Cardiac muscle cell (in vitro differentiated cells and primary cell): ENCODE measurements around the gene INTS1. TPM values are rescaled to one million over a fixed set of nuclear protein-coding genes. Genes with fewer than 3 reads are reported as not detected.

Experiments
- DNase-seq, 2 donors: peaks; one replicate each; pipeline versions ENCODE4 v3.0.0 to v3.0.0-alpha.2; 2010 to 2017; ENCODE audit warnings: low read depth in 1 of 2, low spot score in 1 of 2
- H3K27ac ChIP-seq: fragments of 200-600 bp; sonication (generic); 2 replicates; pipeline ENCODE4 v1.5.1; 2016
- H3K27me3 ChIP-seq: fragments of 200-600 bp; sonication (generic); 2 replicates; pipeline ENCODE4 v1.6.0; 2016; ENCODE audit warnings: control low read depth
- H3K36me3 ChIP-seq: fragments of 200-600 bp; sonication (generic); 2 replicates; pipeline ENCODE4 v1.5.1; 2016; ENCODE audit warnings: control low read depth
- H3K4me1 ChIP-seq: fragments of 200-600 bp; sonication (generic); 2 replicates; pipeline ENCODE4 v1.8.1; 2017; ENCODE audit warnings: low read depth, mild to moderate bottlenecking, mixed run types
- H3K4me3 ChIP-seq: fragments of 200-600 bp; sonication (generic); 2 replicates; pipeline ENCODE4 v1.5.1; 2016; ENCODE audit warnings: mild to moderate bottlenecking
- H3K9me3 ChIP-seq: fragments of 200-600 bp; sonication (generic); 2 replicates; pipeline ENCODE4 v1.5.1; 2017; ENCODE audit warnings: low read depth, mild to moderate bottlenecking, control low read depth
- CTCF ChIP-seq: IDR thresholded peaks from 2 replicates; pipeline ENCODE4 v1.5.1; 2012; ENCODE audit warnings: low read depth, mild to moderate bottlenecking, low read length
- polyA plus RNA-seq: library from polyadenylated mRNA; unstranded; fragments of >200 nt; fragmentation: Nextera tagmentation; extraction: Ambion mirVana; gene quantifications from 2 replicates; pipeline ENCODE4 v1.2.1, GENCODE V29; 2016
- total RNA-seq: library from RNA; depleted of rRNA; stranded (reverse); fragments of >200 nt; gene quantifications from 2 replicates; pipeline ENCODE4 v1.2.3, GENCODE V29; 2016

INTS1 gene
- 83.2 and 132 TPM in 2 replicates for total RNA-seq
- 54.5 and 80.8 TPM in 2 replicates for polyA plus RNA-seq

- Histone ChIP-seq H3K4me3 (peak within 1 kb of the TSS; percentile 80), H3K4me1 (no peaks in the 10 kb centered on the region), H3K27me3 (no peaks in the 10 kb centered on the region), H3K9me3 (no peaks in the 10 kb centered on the region), H3K36me3 (peaks cover 16% of the 10 kb centered on the region), H3K27ac (no peak within 1 kb of the TSS)
- peak; percentile 61 for TF ChIP-seq CTCF
- peak; percentile 91 to 95 for DNase-seq
Observed at GRCh38 chr7:1503816-1504775, at the start of gene INTS1. Gene INTS1 (minus strand): TSS chr7:1504389. CDS start chr7:1503960, 429 bp downstream.

DNA sequence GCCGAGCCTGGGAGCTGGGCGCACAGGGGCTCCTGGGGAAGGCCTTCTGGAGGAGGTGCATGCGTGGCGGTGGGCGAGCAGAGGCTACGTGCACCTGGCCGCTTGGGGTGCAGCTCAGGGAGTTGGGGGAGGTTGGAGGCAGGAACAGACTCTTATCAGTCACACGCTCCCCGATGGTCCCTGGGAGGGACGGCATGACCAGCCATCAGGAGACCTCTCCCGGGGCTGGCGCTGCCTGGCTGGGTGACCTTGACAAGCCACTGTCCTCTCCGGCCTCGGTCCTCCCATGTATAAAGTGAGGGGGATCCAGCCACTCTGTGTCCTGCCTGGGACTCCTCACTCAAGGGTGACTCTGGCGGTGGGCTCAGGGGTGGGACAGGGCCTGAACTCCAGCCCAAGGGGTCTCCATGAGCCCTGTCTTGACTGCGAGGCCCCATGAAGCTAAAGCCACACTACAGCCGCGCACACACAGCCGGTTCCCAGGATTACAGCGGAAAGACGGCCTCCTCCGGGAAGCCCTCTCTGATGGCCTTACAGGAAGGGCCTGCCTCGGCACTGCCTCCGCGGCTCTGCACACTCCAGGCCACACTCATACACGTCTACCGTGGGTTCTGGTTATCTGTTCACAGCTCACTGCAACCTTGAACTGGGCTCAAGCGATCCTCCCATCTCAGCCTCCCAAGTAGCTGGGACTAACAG, 49.5 kb upstream of the INTS1 start:
- H3K27me3 ChIP-seq = no peaks in the 10 kb centered on the region
- H3K4me1 ChIP-seq = peaks cover 11% of the 10 kb centered on the region
- H3K36me3 ChIP-seq = no peaks in the 10 kb centered on the region
- no peak for DNase-seq
- no peak overlapping the region for H3K4me3 ChIP-seq
- no peaks in the 10 kb centered on the region for H3K9me3 ChIP-seq
- H3K27ac ChIP-seq = no peak overlapping the region
- no peak for TF ChIP-seq CTCF

DNA sequence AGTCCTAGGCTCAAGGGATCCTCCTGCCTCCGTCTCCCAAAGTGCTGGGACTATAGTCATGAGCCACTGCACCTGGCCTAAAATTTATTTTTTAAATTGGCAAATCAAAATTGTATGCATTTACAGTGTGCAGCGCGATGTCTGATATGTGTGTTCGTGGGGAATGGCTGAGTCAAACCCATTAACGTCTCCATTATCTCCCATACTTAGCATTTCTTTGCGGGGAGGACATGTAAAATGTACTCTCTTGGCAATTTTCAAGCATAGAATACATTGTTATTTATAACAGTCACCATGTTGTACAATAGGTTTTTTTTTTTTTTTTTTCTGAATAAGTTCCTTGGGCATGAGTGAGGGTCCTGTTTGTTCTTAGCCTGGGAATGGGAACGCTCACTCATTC, 48.0 kb upstream of the INTS1 start:
- TF ChIP-seq CTCF = no peak
- H3K9me3 ChIP-seq = no peaks in the 10 kb centered on the region
- H3K36me3 ChIP-seq = no peaks in the 10 kb centered on the region
- H3K27ac ChIP-seq = no peak overlapping the region
- H3K27me3 ChIP-seq = no peaks in the 10 kb centered on the region
- no peak overlapping the region for H3K4me3 ChIP-seq
- DNase-seq = no peak
- H3K4me1 ChIP-seq = peaks cover 11% of the 10 kb centered on the region

GRCh38 chr7:1550846-1551155, 46.6 kb upstream of the INTS1 start:
- no peaks in the 10 kb centered on the region for H3K27me3 ChIP-seq
- no peaks in the 10 kb centered on the region for H3K9me3 ChIP-seq
- DNase-seq = no peak
- peaks cover 7% of the 10 kb centered on the region for H3K4me1 ChIP-seq
- no peak for TF ChIP-seq CTCF
- H3K36me3 ChIP-seq = no peaks in the 10 kb centered on the region
- H3K4me3 ChIP-seq = no peak overlapping the region
- H3K27ac ChIP-seq = no peak overlapping the region

GRCh38 chr7:1550005-1550845, 46.0 kb upstream of the INTS1 start:
- no peaks in the 10 kb centered on the region for H3K27me3 ChIP-seq
- H3K27ac ChIP-seq = no peak overlapping the region
- TF ChIP-seq CTCF = no peak
- no peaks in the 10 kb centered on the region for H3K9me3 ChIP-seq
- DNase-seq = no peak
- H3K4me1 ChIP-seq = peaks cover 2% of the 10 kb centered on the region
- no peaks in the 10 kb centered on the region for H3K36me3 ChIP-seq
- H3K4me3 ChIP-seq = no peak overlapping the region
